HG02870 (cell line): ENCODE data around the gene ACAP2.
"Not testable (repeated sequence)": the region's sequence is repeated elsewhere in the genome, so short reads cannot be mapped to it uniquely, and the experiment has no call there.

Source experiments
- ATAC-seq: cut with Tn5 transposase; IDR thresholded peaks from one replicate; pipeline ENCODE4 v1.9.1; 2021; ENCODE audit warnings: mild to moderate bottlenecking, moderate library complexity; ENCODE audit not compliant: unreplicated experiment

The ACAP2 gene

DNA sequence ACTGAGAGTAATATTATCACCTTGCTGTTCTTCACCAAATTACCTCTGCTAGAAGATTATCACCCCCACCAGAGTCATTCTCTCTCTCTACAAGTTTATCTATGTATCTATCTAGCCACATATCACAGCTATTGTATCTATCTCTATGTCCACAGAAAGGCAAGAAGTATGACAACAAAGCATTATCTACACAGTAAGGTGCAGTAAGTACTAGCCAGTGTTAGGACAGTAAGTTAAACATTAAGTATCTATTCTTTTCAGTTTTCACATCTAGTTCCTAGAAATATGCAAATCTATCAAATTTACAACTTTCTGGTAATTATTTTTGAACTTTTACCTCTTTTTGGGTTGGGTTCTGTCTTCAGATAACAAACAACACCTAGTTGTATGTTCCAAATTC lies 145.4 kb downstream of the ACAP2 start:
- no peak for ATAC-seq

DNA sequence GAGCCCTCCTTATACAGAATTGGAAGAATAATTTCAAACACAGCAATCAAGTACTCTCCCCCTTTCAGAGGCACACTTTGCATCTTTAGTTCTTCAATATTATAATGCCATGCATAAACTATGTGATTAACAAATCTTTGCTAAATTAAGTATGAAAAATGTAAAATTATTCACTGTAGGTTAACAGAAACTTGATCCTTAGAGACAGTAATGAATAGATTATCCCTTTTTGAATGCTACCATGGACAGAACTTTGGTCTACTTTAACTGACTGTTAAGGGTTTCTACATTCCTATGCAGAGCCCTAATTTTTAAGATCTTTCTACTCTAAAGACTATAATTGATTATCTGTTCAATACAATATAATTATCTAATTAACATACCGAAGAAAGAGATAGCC lies 146.2 kb downstream of the ACAP2 start:
- ATAC-seq, result no peak

DNA sequence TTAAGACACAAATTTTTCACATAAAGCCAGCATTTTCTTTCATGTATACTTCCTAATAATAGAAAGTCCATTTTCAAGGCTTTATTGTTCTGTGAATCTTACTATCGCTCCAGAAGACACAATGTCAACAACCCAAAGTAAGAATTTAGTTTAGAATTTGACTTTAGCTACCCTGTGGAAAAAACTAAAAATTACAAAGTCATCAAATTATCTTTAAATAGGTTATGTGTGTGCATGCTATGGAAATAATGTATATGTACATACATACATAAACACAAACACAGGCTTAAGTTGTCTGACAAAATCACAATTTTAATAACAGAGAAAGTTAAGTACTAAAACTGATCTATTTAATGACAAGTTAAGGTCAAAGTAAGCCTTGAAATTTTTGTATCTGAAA lies 151.7 kb downstream of the ACAP2 start:
- no peak for ATAC-seq

DNA sequence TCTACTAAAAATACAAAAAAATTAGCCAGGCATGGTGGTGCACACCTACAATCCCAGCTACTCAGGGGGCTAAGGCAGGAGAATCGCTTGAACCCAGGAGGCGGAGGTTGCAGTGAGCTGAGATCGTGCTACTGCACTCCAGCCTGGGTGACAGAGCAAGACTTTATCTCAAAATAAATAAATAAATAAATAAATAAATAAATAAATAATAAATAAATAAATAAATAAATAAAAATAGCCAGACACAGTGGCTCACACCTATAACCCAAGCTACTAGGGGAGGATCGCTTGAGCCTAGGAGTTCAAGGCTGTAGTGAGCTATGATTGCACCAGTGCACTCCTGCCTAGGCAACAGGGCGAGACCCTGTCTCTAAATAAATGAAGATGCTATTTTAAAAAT lies 152.2 kb downstream of the ACAP2 start:
- not testable (repeated sequence) for ATAC-seq

DNA sequence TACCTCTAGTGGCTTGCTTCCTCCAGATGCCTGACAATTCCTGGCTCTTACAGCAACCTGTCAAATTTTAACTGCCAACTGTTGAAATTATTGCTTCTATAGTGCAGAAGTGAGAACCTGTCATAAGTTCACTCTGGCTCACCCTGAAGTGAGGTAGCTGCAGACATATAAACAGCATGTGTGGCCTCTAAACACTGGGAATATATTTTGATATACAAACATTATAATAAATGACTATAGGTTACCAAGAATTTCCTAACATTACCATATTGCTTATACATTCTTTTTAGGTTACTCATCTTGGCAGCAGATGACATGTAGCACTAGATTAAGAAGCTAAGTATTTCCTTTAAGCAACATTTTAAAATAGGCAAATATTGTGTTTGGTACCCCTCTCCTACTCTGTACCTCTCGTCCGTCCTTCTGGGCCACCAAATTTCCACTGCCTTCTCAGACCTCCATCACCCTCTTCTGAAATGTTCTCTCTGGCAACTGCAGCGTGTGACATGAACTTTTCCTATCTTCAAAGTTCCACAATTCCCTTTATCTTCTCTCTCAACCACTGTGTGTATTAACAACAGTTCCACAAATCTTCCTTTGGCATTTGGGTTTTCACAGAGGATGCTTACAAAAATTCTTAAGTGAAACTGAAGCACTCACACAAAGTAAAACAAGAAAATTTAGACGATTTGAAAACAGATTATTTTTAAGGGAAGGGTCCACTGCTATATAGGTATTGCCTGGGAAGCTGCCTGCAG lies 156.5 kb downstream of the ACAP2 start:
- no peak for ATAC-seq

DNA sequence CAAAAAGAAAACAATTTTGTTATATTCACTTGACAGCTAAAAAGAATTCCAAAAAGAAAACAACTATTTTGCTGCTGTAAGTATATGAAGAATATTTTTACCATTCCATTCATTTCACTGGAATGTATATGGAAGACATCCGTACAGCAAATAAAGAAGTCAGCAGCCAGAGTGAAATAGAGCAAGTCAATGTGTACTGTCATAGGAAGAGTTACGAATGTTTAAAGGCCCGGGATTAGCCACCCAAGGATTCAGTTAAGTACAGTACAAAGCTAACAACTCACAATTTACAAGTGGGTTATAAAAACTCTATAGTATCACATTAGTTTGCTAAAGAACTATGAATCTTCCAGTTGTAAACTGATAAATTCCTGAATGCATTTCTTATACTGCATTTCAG lies 157.4 kb downstream of the ACAP2 start:
- no peak for ATAC-seq

DNA sequence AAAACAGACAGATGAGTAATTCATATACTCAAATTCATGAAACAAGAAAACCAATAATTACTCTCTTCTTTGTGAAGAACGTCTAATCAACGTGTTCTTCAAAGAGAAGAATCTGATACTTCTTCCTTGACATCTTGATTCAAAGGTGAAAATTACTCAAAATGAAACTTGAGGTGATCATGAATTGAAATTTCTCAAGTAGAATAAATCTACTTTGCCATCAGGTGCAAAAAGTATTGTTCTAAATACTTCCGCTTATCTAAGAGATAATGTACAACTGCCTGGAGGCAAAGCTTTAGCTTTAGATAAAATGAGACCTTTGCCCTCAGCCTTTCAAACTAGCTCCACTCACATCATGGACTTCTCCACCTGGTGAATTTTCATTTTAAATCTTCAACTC lies 158.0 kb downstream of the ACAP2 start:
- ATAC-seq, result no peak

DNA sequence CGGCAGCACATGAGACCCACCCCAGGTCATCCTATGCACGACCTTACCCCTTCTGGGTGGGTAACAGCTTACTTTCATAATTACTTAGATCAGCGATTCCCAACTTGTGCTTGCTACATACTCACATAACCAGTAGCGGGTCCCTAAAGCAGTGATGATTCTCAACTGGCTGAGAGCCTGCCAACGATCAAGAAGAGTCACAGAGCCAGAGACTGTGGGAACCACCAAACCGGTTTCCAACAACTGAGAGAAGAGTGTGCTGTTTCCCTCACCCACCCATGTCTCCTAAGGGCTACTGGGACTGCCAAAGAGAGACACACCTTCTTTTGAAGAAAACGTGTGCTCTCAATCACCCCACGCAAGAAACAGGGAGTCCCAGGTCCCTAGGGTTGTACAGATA lies 159.9 kb downstream of the ACAP2 start:
- ATAC-seq, result no peak

DNA sequence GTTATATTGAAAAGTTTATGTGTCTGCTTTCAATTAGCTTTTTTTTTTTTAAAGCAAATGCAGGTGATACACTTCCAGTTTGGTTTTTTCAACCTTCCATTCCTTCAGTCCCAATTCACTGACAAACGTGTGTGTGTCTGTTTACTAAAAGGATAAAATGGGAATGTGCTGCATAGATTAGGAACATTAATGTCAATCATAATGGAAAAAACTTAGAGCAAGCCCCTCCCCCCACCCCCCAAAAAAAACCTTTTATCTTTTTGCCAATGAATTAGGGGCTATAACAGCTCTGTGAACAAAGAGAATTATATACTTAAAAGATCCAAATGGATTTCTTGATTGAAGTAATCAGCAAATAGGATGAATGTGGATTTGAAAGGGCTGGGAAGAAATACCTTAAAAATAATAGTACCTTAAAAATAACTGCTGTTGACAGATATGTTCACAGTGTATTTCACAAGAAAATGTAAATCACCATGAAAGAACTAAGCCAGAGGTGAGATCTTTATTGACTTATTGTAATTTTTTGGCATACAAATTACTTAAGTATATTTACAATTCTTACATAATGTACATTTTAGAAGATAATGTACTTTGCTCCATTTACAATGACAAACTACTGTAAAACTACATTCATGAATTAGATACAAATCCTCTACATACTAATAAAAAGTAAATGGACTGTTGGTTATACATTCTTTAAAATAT lies 168.4 kb downstream of the ACAP2 start:
- ATAC-seq, result no peak

DNA sequence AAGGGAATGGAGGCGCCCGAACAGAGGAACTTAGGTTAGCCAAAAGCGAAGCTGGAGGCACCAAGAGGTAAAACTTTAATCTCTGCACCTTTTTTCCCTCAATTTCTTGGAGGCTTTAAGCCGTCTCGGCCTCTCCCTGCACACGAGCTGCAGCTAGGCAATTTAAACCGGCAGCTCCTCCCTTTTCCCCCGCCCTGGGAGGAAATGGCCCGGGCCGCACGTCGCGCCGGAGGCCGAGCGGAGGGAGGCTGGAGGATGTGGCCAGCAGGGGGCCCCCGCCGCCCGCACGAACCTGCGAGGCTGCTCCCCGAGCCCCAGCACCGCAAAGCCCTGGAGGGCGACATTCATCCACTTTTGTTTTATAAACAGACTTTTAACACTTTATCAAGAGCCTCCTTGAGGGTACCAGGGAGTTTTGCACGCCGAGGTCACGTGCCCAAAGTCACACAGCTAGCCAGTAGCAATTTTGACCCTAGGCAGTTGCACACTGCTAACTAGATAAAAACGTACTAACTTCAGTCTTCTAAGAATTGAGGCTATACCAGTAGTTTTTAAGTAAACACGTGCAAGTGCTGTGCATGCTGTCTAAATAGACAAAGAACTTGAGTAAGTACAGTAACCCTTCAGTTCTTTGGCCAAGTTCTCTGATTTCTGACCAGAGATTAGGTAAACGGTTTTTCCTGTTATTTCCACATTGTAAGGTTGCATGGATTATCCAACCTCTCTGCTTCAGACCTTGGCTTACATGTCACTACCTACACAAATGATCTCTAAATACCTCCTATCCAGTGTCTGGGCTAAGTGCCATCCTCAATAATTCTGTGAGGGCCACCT lies 171.2 kb downstream of the ACAP2 start:
- peak; percentile 61 for ATAC-seq

DNA sequence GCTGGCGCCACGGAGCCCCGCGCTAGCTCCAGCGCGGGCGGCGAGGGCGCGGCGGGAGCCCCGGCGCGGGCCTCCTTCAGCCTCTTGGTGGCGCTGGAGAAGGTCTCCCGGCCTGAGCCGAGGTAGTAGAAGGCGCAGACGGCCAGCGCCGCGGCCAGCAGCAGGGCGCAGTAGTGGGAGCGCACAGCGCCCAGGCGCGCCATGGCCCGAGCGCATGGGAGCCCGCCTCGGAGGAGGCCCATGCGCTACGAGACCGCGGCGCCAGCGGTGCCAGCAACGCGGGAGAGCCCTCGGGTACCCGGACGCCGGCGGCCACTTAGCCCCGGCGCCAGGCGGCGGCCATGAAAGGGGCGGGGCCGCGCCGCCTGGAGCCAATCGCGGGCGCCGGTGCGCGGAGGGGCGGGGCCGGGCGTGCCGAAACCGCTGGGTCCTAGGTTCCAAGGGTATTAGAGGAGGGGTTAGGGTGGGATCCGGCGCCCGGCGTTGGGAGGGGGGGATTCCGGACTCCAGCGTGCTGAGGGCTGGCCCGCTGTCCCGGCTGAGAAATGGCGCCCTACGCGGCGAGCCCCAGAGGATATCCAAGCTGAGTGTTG lies 171.9 kb downstream of the ACAP2 start, which contains the start of gene XXYLT1:
Gene XXYLT1 (minus strand): TSS at position 343 of the 593 bp plus-strand sequence. CDS start 101 bp downstream, at position 242.
- ATAC-seq, result peak; percentile 82

DNA sequence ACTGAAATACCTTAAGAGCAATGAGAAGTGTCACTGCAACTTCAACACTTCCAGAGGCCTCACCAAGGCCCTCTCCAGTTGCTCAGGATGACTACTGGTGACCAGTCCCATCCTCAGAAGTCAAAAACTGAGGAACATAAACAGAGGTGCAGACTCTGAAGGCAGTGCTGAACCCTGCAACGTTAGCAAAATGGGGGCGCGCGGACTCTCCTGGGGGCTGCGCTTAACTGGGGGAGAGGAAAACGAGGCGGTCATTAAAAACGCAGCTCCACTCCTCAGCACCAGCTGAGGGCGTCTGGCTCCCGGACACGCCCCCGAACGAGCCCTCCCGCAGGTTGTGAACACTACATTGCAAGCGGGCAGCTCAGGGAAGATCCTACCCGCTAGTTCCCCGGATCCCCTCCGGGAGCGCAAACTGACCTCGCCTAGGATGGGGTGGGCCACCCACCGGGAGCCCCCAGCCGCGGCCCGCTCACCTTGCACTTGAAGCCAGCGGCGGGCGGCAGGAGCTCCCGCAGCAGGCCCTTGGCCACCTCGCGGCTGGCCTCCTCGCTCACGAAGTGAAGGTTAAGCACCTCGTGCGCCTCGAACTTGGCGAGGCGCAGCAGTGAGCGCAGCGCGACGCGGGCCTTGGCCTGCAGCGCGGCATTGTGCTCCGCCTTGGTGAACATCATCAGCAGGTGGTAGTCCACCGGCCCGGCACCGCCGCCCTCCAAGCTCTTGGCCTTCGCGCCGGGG lies 172.6 kb downstream of the ACAP2 start:
- ATAC-seq, result peak; percentile 8

DNA sequence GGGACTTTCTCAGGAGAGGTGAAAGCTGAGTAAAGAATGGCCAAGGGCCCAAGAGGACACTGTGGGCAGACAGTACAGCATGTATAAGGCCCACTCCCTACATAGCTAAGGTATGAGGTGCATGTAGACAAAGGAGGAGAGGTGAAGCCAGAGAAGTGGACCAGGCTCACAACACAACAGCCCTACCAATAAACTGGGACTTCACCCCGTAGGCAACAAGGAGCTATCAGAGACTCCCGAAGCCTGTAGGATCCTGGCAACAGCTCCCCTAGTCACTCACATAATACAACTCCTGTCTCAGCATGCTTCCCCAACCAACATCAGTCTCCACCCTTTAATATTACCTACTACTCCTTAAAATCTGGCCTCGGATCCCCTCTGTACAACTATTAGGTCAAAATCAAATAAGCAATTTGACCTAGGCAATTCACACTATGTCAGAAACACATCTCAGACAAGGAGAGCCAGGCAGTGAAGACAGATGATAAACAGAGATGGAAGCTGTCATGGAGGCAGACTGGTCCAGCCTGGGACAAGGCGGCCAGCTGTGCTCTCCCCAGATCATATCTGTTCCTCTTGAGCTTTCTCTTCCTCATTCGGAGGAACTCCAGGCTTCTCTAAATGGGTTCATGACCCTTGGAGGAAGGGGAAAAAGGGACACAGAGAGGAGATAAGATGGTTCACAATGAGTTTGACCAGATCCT lies 173.3 kb downstream of the ACAP2 start:
- no peak for ATAC-seq

DNA sequence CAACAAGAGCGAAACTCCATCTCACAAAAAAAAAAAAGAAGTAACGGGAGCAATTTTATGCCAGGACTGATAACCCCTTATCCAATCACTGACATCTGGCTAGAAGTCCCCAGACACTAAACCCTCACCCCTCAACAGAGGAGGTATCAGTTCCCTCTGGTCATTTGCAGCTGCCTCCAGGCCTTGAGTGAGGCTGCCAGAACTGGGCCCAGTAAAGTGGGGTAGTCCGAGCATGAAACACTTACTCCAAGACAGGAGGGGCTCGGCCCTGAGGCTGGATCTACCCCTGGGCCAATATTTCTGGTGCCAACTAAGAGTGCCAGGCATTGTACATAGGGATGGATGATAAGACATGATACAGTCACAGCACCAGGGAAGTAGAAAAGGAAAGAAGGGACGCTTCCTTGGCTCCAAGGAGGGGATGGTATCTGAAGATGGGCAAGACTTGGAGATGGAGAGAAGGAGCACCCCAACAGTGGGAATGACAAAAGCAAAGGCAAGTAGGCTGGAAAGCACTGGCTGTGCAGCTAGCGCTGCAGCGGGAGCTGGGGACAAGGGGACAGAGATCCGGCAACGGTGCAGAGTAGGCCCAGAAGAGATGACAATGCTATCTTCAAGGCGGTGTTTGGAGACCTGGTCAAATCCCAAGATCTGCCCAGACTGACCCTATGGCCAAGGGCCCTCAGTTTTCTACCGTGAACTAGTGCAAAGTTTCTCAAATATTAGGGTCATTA lies 174.1 kb downstream of the ACAP2 start:
- no peak for ATAC-seq

DNA sequence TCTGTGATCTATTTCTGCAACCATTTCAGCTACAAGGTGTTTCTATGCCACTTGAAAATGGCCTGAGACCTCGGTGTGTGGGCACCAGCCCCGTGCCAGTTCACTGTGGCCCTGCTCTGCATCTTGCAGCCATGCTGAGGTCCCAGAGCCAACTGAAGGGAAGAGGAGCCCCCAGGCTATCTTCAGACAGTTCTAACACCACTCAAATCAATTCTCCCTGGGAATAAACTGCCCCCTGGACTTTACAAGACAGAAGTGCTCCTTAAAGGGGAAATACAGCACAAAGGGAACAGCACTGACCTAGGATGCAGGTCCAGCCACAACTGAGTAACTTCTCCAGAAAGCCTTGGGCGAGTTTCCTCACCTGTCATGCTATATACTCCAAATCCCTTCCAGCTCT lies 175.7 kb downstream of the ACAP2 start:
- ATAC-seq, result no peak

DNA sequence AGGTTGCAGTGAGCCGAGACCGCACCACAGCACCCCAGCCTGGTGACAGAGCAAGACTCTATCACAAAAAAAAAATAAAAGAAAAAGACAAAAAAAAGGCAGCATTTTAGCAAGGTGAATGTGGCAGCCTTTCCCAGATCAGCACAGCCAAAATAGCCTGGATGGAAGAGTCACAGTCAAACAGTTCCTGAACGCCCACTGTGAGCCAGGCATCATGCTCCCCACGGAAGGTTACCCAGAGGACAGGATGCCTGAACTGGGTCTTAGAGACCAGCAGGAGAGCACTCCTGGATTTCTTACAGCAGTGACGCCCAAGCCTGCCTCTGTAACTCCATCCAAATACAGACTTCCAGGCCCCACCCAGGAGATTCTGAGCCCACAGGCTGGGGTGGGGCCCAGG lies 176.4 kb downstream of the ACAP2 start:
- no peak for ATAC-seq

DNA sequence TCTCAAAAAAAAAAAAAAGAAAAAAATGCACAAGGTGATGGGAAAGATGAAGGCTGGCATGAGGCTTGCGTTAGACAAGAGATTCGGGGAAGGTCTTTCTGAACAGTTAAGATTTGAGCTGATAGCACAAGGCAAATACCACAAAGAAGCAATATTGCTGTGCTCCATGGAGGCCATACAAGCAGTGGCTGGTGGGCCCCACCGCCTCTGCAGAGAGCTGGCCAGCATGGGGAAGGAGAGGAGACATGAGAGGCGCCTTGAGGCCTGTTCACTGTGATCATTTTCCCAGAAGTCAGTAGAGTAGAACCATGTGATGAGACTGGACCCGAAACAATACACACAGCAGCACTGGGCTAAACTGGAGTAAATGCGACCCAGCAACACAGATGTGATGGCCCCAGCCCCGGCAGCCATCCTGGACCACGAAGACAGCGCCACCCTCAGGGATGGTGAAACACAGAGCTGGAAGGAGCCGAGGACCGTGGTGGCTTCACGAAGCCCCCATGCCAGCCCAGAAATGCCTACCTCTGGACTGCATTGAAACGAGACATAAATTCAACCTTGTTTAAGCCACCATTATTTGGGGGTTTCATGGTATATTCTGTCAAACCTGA lies 177.3 kb downstream of the ACAP2 start:
- ATAC-seq, result no peak

DNA sequence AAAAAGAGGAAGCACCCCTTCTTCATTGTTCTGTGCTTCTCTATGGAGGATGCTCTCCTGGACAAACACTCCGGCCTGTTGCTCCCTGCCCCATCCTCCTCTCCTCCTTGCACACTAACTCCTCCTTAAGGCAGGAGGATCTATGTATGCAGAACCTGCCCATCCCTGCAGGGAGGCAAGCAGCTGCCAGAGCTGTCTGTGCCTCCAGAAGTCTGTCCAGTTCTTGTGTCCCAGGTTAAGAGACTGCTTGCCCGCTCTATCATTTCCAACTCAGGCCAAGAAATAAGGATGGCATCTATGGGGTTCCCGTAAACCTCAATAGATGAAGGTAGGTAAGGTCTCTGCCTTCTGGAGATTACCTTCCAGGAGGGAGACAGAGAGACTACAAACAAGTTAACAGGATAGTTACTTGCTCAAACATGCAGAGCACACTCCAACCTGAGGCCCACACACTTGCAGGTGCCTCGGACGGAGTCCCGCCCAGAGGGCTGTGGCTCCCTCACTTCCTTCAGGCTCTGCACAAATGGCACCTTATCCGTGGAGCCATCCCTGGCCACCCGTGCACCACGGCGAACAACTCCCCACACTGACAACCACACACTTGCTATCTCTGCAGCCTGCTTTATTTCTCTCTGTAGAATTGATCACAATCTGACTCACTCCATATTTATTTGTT lies 178.8 kb downstream of the ACAP2 start:
- no peak for ATAC-seq
